ENCODE data around the gene CP.
A peak's percentile ranks its signal among the peaks of the same experiment; 100 is the strongest.

GRCh38 chr3:149224736-149225594 lies 3.3 kb upstream of the CP start:
- TF ChIP-seq CTCF (IDR thresholded peaks at IDR 0.05 in 8 of 11, conservative IDR thresholded peaks at IDR 0.05 in 3 of 11) (peak in 1 of 11 experiments; percentile 8), POLR2A (IDR thresholded peaks at IDR 0.05) (no peak), POLR2AphosphoS5 (IDR thresholded peaks at IDR 0.05) (peak in 1 of 3 donors; percentile 56)

Data from spleen (tissue), 7 donors.